ENCODE measurements around the gene CDH18. TPM values are rescaled to one million over a fixed set of nuclear protein-coding genes. Genes with fewer than 3 reads are reported as not detected.

CDH18 gene
- total RNA-seq, 2 experiments from 2014 or later, result not detected

DNA sequence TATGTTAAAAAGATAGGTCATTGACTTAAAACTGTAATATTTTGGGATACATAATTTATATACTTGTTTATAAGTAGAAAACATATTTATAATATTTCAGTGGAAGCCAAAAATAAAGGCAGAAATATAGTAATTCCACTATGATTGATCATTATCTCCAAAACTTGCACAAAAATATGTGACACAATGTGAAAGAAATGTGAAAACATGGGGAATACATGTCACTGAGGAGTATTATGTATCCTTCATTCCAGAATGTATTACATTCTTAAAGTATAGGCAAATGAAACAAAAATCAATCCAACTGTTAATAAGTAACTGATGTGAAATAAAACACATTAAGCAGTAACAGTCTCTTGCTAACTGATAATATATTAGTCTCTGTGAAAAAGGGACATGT lies 236.7 kb downstream of the CDH18 start:
- H3K27me3 Mint-ChIP-seq (ENCODE audit: low read depth), result no peaks in the 10 kb centered on the region

DNA sequence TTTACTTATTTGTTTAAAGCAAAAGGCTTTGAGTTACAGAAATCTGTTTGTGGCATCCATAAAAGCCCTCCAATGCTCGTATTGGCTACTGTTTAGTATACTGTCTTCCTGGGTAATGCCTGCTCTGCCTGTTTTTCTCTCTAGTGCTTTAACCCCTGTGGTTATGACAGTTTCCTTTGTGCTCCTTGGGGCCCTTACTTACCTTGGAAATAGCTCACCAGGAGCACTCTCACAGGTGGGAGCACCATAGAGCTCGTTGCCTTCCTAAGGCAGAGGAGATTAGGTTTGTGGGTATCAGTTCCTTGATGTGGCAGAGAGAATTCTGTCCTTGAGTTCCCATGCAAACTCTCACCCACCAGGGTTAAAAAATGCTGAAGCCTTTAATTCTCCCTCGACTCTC lies 242.8 kb downstream of the CDH18 start:
- Mint-ChIP-seq H3K4me3 (no peak overlapping the region), H3K27me3 (ENCODE audit: low read depth) (no peaks in the 10 kb centered on the region), H3K9me3 (ENCODE audit: insufficient read depth) (peaks cover 7% of the 10 kb centered on the region), H3K36me3 (ENCODE audit: low read depth) (no peaks in the 10 kb centered on the region), H3K4me1 (ENCODE audit: low read depth) (no peaks in the 10 kb centered on the region), H3K27ac (no peak overlapping the region)
- ChIA-PET CTCF (no interaction called here), POLR2A (no interaction called here)
- ATAC-seq, result no peak
- DNase-seq, result no peak

More for the DNA sequence above, 236.7 kb downstream of the CDH18 start:
- ChIA-PET CTCF (no interaction called here), POLR2A (no interaction called here)
- H3K9me3 Mint-ChIP-seq (ENCODE audit: insufficient read depth), result peaks cover 12% of the 10 kb centered on the region
- DNase-seq (no peak), ATAC-seq (no peak)
- no peaks in the 10 kb centered on the region for H3K4me1 Mint-ChIP-seq (ENCODE audit: low read depth)
- H3K4me3 Mint-ChIP-seq, result no peak overlapping the region
- H3K27ac Mint-ChIP-seq, result no peak overlapping the region
- no peaks in the 10 kb centered on the region for H3K36me3 Mint-ChIP-seq (ENCODE audit: low read depth)

DNA sequence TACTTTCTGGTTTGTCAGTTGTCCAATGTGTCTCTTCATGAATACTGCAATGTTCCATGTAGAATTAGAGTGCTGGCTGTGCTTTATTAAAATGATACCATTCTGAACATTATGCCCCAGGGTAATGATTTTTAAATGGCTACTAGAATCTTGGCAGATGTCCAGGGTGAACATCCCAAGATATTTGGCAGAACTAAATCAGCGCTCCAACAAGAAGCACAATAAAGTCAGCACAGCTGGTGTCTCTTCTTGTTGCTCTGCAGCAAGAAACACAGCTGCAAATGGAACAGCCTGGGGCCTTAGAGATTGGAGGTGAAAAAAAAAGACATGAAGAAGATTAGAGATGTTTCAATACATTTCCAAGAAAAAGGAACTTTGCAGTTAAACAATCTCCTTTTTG lies 248.3 kb downstream of the CDH18 start:
- ChIA-PET CTCF (no interaction called here), POLR2A (no interaction called here)
- no peaks in the 10 kb centered on the region for H3K27me3 Mint-ChIP-seq (ENCODE audit: low read depth)
- no peak overlapping the region for H3K4me3 Mint-ChIP-seq
- no peak overlapping the region for H3K27ac Mint-ChIP-seq
- H3K9me3 Mint-ChIP-seq (ENCODE audit: insufficient read depth), result peaks cover 12% of the 10 kb centered on the region
- H3K4me1 Mint-ChIP-seq (ENCODE audit: low read depth), result no peaks in the 10 kb centered on the region
- ATAC-seq (no peak), DNase-seq (no peak)
- H3K36me3 Mint-ChIP-seq (ENCODE audit: low read depth), result no peaks in the 10 kb centered on the region

DNA sequence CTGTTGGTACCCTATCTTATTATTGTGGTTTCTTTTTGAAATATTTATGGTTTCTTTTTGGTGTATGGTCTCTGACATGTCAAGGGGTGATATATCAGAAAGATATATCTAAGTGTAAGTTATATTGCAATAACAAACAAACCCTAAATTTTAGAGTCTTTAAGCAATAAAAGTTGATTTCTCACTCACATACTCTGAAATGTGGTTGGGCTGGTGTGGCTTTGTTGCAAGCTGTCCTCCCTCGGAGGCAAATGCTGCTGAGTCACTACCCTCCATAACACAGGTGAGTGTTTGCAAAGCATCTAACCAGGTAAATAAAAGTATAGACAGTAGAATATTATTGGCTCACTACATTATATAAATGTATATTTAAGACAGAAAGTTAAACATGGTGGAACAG lies 253.2 kb downstream of the CDH18 start:
- Mint-ChIP-seq H3K27ac (no peak overlapping the region), H3K4me3 (no peak overlapping the region), H3K9me3 (ENCODE audit: insufficient read depth) (peaks cover 20% of the 10 kb centered on the region), H3K4me1 (ENCODE audit: low read depth) (no peaks in the 10 kb centered on the region), H3K27me3 (ENCODE audit: low read depth) (no peaks in the 10 kb centered on the region), H3K36me3 (ENCODE audit: low read depth) (no peaks in the 10 kb centered on the region)
- no peak for ATAC-seq
- CTCF ChIA-PET, result no interaction called here
- DNase-seq, result no peak
- POLR2A ChIA-PET, result no interaction called here

DNA sequence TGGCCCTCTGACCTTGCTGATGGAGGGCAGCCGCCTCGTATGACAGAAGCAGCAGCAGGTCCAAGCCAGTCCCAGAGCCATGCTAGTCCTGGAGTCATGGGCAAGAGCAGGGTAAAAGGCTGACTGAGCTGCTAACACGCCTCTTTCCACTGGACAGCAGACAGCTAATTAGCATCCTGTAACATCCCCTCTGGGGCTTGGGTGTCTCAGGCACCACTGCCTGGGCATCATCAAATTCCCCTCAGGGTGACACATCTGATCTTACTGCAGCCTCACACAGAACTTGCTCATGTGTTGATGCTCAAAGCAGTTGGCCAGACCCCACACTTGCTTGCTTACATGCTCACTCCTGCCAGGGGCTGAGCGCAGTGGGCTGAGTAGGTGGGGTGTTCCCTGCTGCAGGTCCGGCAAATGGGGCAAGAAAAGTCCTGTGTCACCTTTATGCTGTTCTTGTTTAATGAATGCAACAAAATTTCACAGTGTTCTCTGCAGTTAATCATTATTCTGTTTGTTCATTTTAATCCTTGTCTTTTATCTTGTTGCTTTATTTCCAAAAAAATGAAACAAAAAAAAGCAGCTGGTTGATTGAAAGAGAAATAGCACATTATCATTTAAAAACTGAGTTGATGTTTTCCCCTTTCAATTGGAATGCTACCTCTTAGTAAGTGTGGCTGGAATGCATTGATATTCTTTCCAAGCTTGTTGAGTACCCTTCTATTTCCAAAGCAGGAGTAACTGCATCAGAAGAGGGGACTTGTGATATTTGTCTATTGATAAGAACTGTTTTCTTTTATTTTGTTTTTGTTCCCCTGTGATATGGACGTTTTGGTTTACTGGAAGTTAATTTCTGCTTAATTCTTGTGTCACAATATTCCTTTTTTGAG lies 254.1 kb downstream of the CDH18 start:
- no peaks in the 10 kb centered on the region for H3K36me3 Mint-ChIP-seq (ENCODE audit: low read depth)
- DNase-seq (no peak), ATAC-seq (no peak)
- H3K4me3 Mint-ChIP-seq, result no peak overlapping the region
- ChIA-PET CTCF (no interaction called here), POLR2A (no interaction called here)
- H3K9me3 Mint-ChIP-seq (ENCODE audit: insufficient read depth), result peaks cover 16% of the 10 kb centered on the region
- H3K27me3 Mint-ChIP-seq (ENCODE audit: low read depth), result no peaks in the 10 kb centered on the region
- H3K27ac Mint-ChIP-seq, result no peak overlapping the region
- H3K4me1 Mint-ChIP-seq (ENCODE audit: low read depth), result no peaks in the 10 kb centered on the region

DNA sequence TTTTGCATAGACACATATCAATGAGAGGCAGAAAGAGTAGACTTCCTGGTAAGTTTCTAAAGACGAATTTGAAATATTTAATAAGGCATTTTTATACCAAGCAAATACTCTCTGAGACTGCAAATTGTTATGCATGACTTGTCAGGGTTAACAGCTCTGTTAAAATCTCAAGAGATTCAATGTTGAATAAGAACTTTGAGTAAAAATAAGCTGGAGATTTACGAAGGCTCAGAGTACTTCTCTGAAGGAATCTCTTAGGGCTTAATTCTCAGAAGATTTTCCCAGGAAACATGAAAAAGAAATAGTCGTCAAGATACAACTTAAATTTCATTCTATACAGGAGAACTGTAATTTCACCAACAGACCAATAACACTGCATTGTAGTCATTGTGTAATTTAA lies 259.4 kb downstream of the CDH18 start:
- H3K4me1 Mint-ChIP-seq (ENCODE audit: low read depth), result no peaks in the 10 kb centered on the region
- no peak overlapping the region for H3K4me3 Mint-ChIP-seq
- ChIA-PET POLR2A (no interaction called here), CTCF (no interaction called here)
- no peak overlapping the region for H3K27ac Mint-ChIP-seq
- no peak for DNase-seq
- no peak for ATAC-seq
- H3K9me3 Mint-ChIP-seq (ENCODE audit: insufficient read depth), result peaks cover 8% of the 10 kb centered on the region
- no peaks in the 10 kb centered on the region for H3K36me3 Mint-ChIP-seq (ENCODE audit: low read depth)
- H3K27me3 Mint-ChIP-seq (ENCODE audit: low read depth), result no peaks in the 10 kb centered on the region

DNA sequence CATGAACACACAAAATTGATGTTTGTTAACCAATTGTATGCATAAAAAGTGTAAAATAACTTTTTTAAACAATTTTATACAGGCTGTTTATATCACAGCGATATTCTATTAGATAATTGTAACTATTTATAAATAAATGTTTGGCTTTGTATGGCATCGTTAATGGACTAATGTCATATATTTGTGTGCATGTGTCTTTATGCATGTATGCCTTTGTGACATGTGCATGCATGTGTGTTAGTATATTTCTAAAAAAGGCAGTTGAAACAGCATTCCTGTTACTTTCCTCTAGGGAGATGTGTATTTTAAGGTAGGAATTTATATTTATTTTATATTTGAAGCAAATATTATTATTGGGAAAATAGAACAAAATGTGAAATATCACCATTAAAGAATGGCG lies 268.9 kb downstream of the CDH18 start:
- POLR2A ChIA-PET, result no interaction called here
- Mint-ChIP-seq H3K4me1 (ENCODE audit: low read depth) (no peaks in the 10 kb centered on the region), H3K4me3 (no peak overlapping the region), H3K27ac (no peak overlapping the region), H3K27me3 (ENCODE audit: low read depth) (no peaks in the 10 kb centered on the region), H3K9me3 (ENCODE audit: insufficient read depth) (peaks cover 4% of the 10 kb centered on the region), H3K36me3 (ENCODE audit: low read depth) (no peaks in the 10 kb centered on the region)
- DNase-seq, result no peak
- no peak for ATAC-seq
- CTCF ChIA-PET, result no interaction called here

DNA sequence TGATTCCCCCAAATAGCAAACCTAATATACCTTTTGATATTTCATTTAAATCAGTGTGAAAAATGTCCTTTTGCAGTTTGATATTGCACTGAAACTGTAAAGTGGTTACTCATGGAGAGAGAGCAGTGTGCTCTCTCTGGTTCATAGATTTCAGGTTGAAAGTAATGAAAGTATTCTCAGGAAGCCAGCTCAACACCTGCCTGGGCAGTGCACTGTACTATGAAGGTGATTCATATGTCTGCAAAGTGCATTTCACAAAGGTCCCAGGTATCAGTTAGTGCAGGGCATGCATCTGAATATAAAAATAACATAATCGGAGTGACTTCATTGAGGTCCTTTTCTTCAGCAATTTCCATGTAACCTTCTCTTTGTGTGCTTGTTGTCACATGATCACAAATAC lies 274.3 kb downstream of the CDH18 start:
- Mint-ChIP-seq H3K9me3 (ENCODE audit: insufficient read depth) (peaks cover 4% of the 10 kb centered on the region), H3K4me3 (no peak overlapping the region), H3K27ac (no peak overlapping the region), H3K4me1 (ENCODE audit: low read depth) (no peaks in the 10 kb centered on the region), H3K36me3 (ENCODE audit: low read depth) (no peaks in the 10 kb centered on the region), H3K27me3 (ENCODE audit: low read depth) (no peaks in the 10 kb centered on the region)
- no peak for ATAC-seq
- DNase-seq, result no peak
- ChIA-PET CTCF (no interaction called here), POLR2A (no interaction called here)

DNA sequence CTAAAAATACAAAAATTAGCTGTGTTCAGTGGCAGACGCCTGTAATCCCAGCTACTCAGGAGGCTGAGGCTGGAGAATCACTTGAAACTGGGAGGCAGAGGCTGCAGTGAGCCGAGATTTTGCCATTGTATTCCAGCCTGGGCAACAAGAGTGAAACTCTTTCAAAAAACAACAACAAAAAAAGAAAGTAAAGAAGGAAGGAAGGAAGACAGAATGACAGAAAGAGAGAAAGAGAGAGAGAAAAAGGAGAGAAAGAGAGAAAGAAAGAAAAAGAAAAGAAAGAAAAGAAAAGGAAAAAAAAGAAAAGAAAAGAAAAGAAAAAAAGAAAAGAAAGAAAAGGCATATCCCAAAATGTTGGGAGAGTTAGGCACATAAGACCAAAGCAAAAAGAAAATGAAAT lies 278.6 kb downstream of the CDH18 start:
- no peak overlapping the region for H3K27ac Mint-ChIP-seq
- H3K36me3 Mint-ChIP-seq (ENCODE audit: low read depth), result no peaks in the 10 kb centered on the region
- no peaks in the 10 kb centered on the region for H3K27me3 Mint-ChIP-seq (ENCODE audit: low read depth)
- H3K4me1 Mint-ChIP-seq (ENCODE audit: low read depth), result no peaks in the 10 kb centered on the region
- H3K9me3 Mint-ChIP-seq (ENCODE audit: insufficient read depth), result peaks cover 11% of the 10 kb centered on the region
- ATAC-seq (no peak), DNase-seq (no peak)
- POLR2A ChIA-PET, result no interaction called here
- CTCF ChIA-PET, result no interaction called here
- no peak overlapping the region for H3K4me3 Mint-ChIP-seq

DNA sequence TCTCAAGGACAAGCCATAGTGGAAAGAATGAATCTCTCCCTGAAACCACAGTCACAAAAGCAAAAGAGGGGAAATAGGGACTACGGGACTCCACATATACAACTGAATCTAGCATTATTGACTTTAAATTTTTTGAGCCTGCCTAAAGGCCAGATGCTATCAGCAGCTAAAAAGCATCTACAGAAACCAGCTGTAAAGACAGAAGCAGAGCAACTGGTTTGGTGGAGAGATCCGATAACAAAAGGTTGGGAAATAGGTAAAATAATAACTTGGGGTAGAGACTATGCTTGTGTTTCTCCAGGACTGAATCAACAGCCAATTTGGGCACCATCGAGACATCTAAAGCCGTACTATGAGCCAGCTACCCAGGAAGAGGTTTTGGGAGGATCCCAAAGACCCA lies 281.2 kb downstream of the CDH18 start:
- ChIA-PET CTCF (no interaction called here), POLR2A (no interaction called here)
- no peaks in the 10 kb centered on the region for H3K27me3 Mint-ChIP-seq (ENCODE audit: low read depth)
- no peak overlapping the region for H3K4me3 Mint-ChIP-seq
- H3K4me1 Mint-ChIP-seq (ENCODE audit: low read depth), result no peaks in the 10 kb centered on the region
- H3K36me3 Mint-ChIP-seq (ENCODE audit: low read depth), result no peaks in the 10 kb centered on the region
- ATAC-seq (no peak), DNase-seq (no peak)
- peaks cover 11% of the 10 kb centered on the region for H3K9me3 Mint-ChIP-seq (ENCODE audit: insufficient read depth)
- no peak overlapping the region for H3K27ac Mint-ChIP-seq

DNA sequence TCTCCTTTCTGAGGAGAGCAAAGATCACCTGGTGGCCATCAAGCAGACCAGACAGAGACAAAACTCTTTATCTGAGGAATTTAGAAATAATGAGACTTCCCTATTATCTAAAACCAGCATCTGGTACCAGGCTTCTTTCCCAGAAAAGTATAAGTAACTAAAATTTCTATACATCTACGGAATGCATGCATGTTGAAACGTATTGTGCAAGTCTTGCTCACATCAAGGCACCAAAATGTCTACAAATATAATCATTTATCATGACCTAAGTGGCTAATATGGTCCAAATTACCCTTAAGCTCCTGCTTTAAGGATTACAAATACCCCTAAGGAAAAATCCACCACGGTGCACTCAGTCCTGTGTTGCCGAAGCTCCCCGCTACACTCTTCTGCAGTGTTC lies 286.3 kb downstream of the CDH18 start:
- POLR2A ChIA-PET, result no interaction called here
- no peak overlapping the region for H3K4me3 Mint-ChIP-seq
- no peak for DNase-seq
- no peaks in the 10 kb centered on the region for H3K4me1 Mint-ChIP-seq (ENCODE audit: low read depth)
- H3K27ac Mint-ChIP-seq, result no peak overlapping the region
- H3K9me3 Mint-ChIP-seq (ENCODE audit: insufficient read depth), result peaks cover 10% of the 10 kb centered on the region
- no peak for ATAC-seq
- CTCF ChIA-PET, result no interaction called here
- H3K36me3 Mint-ChIP-seq (ENCODE audit: low read depth), result no peaks in the 10 kb centered on the region
- no peaks in the 10 kb centered on the region for H3K27me3 Mint-ChIP-seq (ENCODE audit: low read depth)

DNA sequence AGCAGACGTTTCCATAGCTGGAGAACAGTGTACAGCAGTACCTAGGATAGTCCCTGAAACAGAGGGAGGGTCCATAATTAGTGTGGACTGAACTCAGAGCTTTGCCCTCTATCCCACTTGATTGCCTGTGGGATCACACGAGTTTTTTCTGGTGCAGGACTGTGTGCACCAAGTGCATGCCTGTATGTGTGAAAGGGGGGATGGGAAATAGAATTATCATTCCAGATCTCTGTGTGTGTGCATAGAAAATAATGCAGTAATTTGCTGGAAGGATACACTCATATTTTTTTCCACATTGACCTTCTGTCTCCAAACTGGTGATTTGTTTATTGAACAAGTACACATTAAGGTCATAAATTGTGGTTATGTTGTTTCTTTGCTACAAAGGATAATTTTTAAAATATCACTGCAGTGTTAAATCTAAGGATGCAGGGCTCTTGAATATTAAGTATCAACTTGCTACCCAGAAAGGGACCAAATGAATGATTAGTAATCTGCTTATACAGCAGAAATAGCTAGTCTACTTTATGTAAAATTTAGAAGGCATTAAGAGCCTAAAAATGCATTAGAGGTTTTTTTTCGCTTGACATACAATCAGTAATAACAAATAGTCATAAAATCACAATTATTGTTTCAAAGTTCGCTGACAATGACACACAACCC lies 292.9 kb downstream of the CDH18 start:
- no peaks in the 10 kb centered on the region for H3K36me3 Mint-ChIP-seq (ENCODE audit: low read depth)
- ATAC-seq, result no peak
- no peaks in the 10 kb centered on the region for H3K4me1 Mint-ChIP-seq (ENCODE audit: low read depth)
- no peaks in the 10 kb centered on the region for H3K27me3 Mint-ChIP-seq (ENCODE audit: low read depth)
- ChIA-PET POLR2A (no interaction called here), CTCF (no interaction called here)
- peaks cover 6% of the 10 kb centered on the region for H3K9me3 Mint-ChIP-seq (ENCODE audit: insufficient read depth)
- no peak overlapping the region for H3K27ac Mint-ChIP-seq
- DNase-seq, result no peak
- H3K4me3 Mint-ChIP-seq, result no peak overlapping the region

DNA sequence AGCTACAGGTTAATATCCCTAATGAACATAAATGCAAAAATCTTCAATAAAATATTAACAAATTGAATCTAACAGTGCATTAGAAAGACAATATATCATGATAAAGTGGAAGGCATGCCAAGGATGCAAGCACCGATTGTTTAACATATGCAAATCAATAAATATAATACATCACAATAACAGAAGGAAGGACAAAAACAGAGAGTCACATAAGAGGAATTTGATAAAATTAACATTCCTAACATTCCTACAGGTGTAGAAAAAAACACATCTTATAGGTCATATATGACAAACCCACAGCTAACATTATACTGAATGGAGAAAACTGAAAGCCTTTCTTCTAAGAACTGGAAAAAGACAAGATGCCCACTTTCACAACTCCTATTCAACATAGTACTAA lies 297.0 kb downstream of the CDH18 start:
- H3K4me3 Mint-ChIP-seq, result no peak overlapping the region
- ATAC-seq, result no peak
- no peaks in the 10 kb centered on the region for H3K4me1 Mint-ChIP-seq (ENCODE audit: low read depth)
- ChIA-PET POLR2A (no interaction called here), CTCF (no interaction called here)
- H3K27ac Mint-ChIP-seq, result no peak overlapping the region
- H3K27me3 Mint-ChIP-seq (ENCODE audit: low read depth), result no peaks in the 10 kb centered on the region
- no peaks in the 10 kb centered on the region for H3K36me3 Mint-ChIP-seq (ENCODE audit: low read depth)
- DNase-seq, result no peak
- H3K9me3 Mint-ChIP-seq (ENCODE audit: insufficient read depth), result peaks cover 8% of the 10 kb centered on the region

Measured in activated CD8-positive, alpha-beta T cell treated with anti-CD3 and anti-CD28 coated beads, Interleukin-2, amount 10 ng/mL, durations not matched to agents 7 days and 5 days (primary cell).